Glutamatergic neuron (in vitro differentiated cells): Measurements from ENCODE around the gene ZNF331. TPM values are rescaled to one million over a fixed set of nuclear protein-coding genes. Genes with fewer than 3 reads are reported as not detected.

Source experiments
- DNase-seq: peaks from one replicate; pipeline ENCODE4 v3.0.0; 2022
- H3K27ac Mint-ChIP-seq: one replicate; pipeline ENCODE4 v1.8.0; 2020; ENCODE audit warnings: mild to moderate bottlenecking, mixed read lengths, inconsistent platforms; ENCODE audit not compliant: unreplicated experiment
- H3K27me3 Mint-ChIP-seq: one replicate; pipeline ENCODE4 v1.8.0; 2020; ENCODE audit warnings: mild to moderate bottlenecking, moderate library complexity, mixed read lengths, inconsistent platforms; ENCODE audit not compliant: unreplicated experiment
- H3K36me3 Mint-ChIP-seq: one replicate; pipeline ENCODE4 v1.8.0; 2020; ENCODE audit warnings: mild to moderate bottlenecking, mixed read lengths, inconsistent platforms; ENCODE audit not compliant: unreplicated experiment
- H3K4me1 Mint-ChIP-seq: one replicate; pipeline ENCODE4 v1.8.0; 2020; ENCODE audit warnings: mild to moderate bottlenecking, low read depth, mixed read lengths, inconsistent platforms; ENCODE audit not compliant: unreplicated experiment
- H3K4me3 Mint-ChIP-seq: one replicate; pipeline ENCODE4 v1.8.0; 2020; ENCODE audit warnings: mild to moderate bottlenecking, mixed read lengths, inconsistent platforms; ENCODE audit not compliant: unreplicated experiment
- H3K9me3 Mint-ChIP-seq: one replicate; pipeline ENCODE4 v1.8.0; 2020; ENCODE audit warnings: mild to moderate bottlenecking, moderate library complexity, mixed read lengths, inconsistent platforms; ENCODE audit not compliant: unreplicated experiment
- CTCF ChIP-seq: fragments of 200-600 bp; sonication (generic); IDR thresholded peaks from one replicate; pipeline ENCODE4 v1.5.0; 2021; ENCODE audit not compliant: partially characterized antibody, unreplicated experiment
- total RNA-seq: library from RNA; stranded (reverse); fragmentation: NEBNext Ultra II Directional; extraction: Animal tissue kit (Norgen Biotek cat#: 25700); gene quantifications from one replicate; pipeline ENCODE4 v1.2.1, GENCODE V29; 2021; ENCODE audit not compliant: unreplicated experiment

The ZNF331 gene
- total RNA-seq, 1 donor from 2014 or later: 13.3 TPM

- no peak for TF ChIP-seq CTCF
- no peaks in the 10 kb centered on the region for H3K36me3 Mint-ChIP-seq
- H3K27ac Mint-ChIP-seq: no peak overlapping the region
- H3K4me3 Mint-ChIP-seq: peak overlapping the region; percentile 87
- no peaks in the 10 kb centered on the region for H3K4me1 Mint-ChIP-seq
- no peaks in the 10 kb centered on the region for H3K27me3 Mint-ChIP-seq
- DNase-seq: no peak
- H3K9me3 Mint-ChIP-seq: peaks cover 5% of the 10 kb centered on the region
These were observed 15.2 kb downstream of the ZNF331 start for GRCh38 chr19:53553156-53553555.

DNA sequence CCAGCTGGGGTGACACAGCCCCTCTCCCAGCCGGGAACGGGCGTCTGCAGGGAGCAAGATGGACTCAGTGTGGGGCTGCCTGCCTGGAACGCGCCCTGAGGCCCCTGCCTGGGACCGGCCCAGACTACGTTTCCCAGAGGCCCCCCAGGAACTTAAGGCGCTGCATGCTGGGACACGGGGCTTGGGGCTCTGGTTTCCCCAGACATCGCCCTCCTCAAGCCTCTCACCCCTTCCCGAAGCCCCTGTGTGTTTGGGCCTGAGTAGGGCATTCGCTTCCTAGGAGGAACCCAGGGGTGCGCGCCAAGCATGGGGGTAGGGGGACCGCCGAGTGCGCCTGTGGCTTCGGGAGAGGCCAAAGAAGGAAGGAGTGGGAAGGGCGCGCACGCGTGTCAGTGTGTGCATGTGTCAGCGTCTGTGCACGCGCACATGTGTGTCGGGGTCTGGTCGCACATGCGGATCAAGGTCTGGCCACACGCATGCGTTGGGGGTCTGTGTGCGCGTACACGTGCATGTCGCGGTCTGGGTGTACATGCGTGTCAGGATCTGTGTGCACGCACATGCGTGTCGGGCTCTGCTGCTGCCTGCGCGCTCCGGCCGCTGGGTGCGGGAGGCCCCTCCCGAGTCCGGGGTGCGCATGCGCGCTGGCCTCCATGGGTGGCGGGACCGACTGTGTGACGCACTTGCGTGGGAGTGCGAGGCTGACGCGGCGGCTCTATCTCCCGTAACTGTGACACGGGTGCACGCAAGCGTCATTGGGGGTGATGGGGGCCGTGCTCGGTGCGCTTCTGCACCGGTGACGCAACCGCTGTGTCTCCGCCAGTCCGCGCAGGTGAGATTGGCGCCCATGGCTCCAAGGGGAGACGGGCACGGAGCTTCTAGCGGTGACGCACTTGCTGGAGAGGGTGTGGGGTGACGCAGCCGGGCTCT is 16.2 kb downstream of the ZNF331 start:
- peak overlapping the region; percentile 59 for H3K27ac Mint-ChIP-seq
- no peaks in the 10 kb centered on the region for H3K36me3 Mint-ChIP-seq
- DNase-seq: peak; percentile 81
- no peak for TF ChIP-seq CTCF
- H3K9me3 Mint-ChIP-seq: peaks cover 5% of the 10 kb centered on the region
- peak overlapping the region; percentile 87 for H3K4me3 Mint-ChIP-seq
- no peaks in the 10 kb centered on the region for H3K27me3 Mint-ChIP-seq
- no peaks in the 10 kb centered on the region for H3K4me1 Mint-ChIP-seq

DNA sequence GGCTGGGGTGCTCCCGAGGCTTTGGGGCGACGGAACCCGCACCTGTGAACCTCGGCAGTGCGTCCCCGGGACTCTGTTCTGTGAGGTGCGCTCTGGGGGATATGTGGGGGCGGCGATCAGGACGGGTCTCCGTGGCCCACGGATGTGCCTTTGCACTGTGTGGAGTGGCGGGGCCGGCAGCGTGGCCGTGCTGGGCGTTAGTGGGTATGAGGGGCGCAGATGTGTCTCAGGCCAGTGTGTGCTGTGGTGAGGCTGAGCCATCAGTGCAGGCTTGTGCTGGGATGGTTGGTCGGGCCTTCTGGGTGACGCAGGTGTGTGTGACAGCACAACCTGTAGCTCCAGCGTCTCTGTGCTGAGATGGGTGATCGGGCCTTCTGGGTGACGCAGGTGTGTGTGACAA is 16.9 kb downstream of the ZNF331 start:
- Mint-ChIP-seq H3K27me3 (no peaks in the 10 kb centered on the region), H3K4me3 (peak overlapping the region; percentile 87), H3K9me3 (peaks cover 5% of the 10 kb centered on the region), H3K36me3 (no peaks in the 10 kb centered on the region), H3K27ac (peak overlapping the region; percentile 38), H3K4me1 (no peaks in the 10 kb centered on the region)
- no peak for DNase-seq
- no peak for TF ChIP-seq CTCF

GRCh38 chr19:53555352-53555751 is 17.4 kb downstream of the ZNF331 start:
- Mint-ChIP-seq H3K36me3 (no peaks in the 10 kb centered on the region), H3K27me3 (no peaks in the 10 kb centered on the region), H3K27ac (no peak overlapping the region), H3K4me1 (no peaks in the 10 kb centered on the region), H3K4me3 (peak overlapping the region; percentile 87), H3K9me3 (peaks cover 5% of the 10 kb centered on the region)
- no peak for DNase-seq
- TF ChIP-seq CTCF: no peak

- no peaks in the 10 kb centered on the region for H3K27me3 Mint-ChIP-seq
- no peak for DNase-seq
- no peaks in the 10 kb centered on the region for H3K4me1 Mint-ChIP-seq
- H3K36me3 Mint-ChIP-seq: peaks cover 4% of the 10 kb centered on the region
- no peak overlapping the region for H3K4me3 Mint-ChIP-seq
- H3K9me3 Mint-ChIP-seq: peaks cover 7% of the 10 kb centered on the region
- no peak for TF ChIP-seq CTCF
- no peak overlapping the region for H3K27ac Mint-ChIP-seq
These were observed 33.4 kb downstream of the ZNF331 start for GRCh38 chr19:53571339-53571738.
